HK-2 (cell line): Measurements from ENCODE around the gene C9orf43.
A peak's percentile ranks its signal among the peaks of the same experiment; 100 is the strongest.
"Not testable (repeated sequence)": the region's sequence is repeated elsewhere in the genome, so short reads cannot be mapped to it uniquely, and the experiment has no call there.

Experiments
- DNase-seq: peaks from one replicate; pipeline ENCODE4 v3.0.0-alpha.2; 2018; ENCODE audit not compliant: unreplicated experiment

C9orf43 gene

GRCh38 chr9:113381909-113382411 is 28.6 kb upstream of the C9orf43 start:
- DNase-seq = no peak

DNA sequence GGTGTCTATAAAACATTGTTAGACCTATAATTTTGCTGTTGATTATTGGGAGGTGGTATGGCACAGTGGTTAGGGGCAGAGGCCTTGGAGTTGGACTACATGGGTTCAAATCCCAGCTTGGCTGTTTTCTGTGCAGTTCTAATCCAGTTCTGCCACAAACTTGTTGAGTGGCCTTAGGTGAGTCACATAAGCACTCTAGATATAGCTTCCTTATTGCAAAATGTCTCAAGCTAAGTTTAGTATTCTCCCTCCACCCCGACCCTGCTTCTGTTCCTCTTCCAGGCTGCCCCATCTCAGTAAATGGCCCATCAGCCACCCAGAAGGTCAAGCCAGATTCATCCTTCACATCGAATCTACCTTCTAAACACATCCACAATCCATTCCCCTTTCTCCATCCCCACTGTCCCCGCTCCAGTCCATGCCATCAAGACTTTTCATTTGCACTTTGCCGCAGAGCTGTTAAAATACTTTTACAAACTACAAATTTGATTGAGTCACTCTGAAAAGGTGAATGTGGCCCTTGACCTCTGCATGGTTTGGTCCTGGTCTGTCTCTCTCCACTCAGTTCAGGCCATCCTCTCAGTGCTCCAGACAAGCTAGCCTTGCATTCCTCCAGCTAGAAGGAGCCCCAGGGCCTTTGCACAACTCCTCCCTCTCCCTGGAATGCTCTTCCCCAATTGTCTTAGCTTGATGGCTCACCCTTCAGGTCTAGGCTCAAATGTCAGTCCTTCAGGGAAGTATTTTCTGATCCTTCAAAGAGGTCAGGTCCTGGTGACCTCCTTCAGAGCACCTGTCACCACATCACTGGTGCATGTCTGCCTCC is 23.8 kb upstream of the C9orf43 start:
- no peak for DNase-seq

DNA sequence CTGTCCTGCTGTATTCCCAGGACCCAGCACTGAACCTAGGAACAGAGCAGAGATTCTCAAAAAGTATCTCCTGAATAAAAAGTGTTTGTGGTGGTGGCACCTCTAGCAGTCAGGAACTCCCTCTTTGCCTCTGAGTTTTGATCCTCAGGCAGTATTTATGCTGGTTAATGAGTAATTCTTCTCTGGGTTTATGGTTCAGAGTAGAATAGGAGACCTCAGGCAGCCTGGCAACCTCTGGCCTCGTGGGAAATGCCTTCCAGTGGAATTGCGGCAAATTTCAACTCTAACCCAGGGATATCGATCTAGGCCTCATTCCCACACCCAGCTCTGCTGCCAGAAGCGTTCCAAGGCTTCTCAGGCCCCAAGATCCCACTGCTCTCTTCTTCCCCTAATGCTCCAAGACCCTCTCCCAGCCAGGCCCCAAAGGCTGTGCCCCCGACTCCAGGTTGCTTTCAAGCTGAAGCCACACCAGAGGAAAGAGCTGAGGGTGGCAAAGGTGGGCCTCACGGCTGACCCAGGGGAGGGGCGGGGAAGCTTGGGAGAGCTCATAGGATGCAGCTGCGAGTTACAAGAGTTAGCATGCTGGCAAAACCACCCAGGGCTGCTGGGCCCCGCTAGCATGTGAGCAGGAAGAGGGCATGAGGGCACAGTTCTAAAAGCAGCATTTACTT is 22.9 kb upstream of the C9orf43 start:
- no peak for DNase-seq

DNA sequence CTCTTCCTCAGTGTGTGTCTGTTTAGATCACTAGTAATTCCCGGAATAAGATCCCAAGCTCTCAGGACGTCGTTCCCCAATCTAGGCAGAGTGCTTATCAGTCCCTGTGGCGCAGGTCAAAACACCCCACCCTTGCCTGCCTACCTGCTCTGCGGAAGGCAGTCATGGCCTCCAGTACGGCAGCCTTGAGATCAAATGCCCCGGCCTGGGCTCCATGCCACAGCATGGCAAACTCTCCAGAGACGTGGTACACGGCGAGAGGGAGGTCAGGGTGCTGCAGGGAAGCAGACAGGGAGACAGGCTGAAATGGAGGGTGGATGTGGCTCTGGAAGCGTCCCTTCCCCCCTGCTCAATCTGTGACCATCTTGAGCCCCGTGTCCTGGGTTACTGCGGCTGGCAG is 21.7 kb upstream of the C9orf43 start:
- no peak for DNase-seq

GRCh38 chr9:113389451-113389850 is 21.1 kb upstream of the C9orf43 start:
- no peak for DNase-seq

- DNase-seq = no peak
These were observed 20.2 kb upstream of the C9orf43 start for GRCh38 chr9:113390192-113390960.

GRCh38 chr9:113391917-113392316 is 18.6 kb upstream of the C9orf43 start:
- DNase-seq = no peak

- no peak for DNase-seq
These were observed 17.3 kb upstream of the C9orf43 start for GRCh38 chr9:113393281-113393680.

DNA sequence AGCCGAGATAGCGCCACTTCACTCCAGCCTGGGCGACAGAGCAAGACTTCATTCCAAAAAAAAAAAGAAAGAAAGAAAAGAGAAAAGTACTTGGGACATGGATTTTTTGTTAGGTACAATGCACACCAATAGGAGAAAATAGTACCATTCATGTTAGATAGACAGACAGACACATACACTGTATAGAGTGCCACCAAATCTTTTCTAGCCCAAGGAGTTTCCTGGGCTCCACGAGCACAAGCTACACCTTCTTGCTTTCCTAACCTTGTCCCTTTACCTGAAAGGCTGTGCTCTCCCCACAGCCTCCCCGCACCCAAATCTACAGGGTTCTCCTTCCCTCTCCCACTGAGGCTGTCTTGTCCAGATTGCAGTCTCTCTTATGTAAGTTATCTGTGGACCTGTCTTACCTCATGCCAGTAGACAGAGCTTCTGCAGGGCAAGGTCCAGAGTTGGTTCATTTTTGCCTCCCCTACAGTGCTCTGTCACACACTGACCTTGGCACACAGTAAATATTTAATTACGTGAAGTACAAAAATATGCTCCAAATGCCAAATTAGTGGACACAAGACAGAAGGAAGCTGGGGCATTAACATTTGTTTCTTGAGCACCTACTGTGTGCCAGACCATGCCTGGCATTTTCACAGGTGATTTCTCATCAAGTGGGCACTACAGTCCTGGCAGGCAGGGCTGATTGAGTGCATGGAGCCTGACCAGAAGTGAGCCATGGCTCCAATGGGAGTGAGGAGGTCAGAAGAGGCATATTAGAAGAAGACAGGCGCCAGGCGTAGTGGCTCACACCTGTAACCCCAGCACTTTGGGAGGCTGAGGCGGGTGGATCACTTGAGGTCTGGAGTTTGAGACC is 15.3 kb upstream of the C9orf43 start:
- DNase-seq = no peak

DNA sequence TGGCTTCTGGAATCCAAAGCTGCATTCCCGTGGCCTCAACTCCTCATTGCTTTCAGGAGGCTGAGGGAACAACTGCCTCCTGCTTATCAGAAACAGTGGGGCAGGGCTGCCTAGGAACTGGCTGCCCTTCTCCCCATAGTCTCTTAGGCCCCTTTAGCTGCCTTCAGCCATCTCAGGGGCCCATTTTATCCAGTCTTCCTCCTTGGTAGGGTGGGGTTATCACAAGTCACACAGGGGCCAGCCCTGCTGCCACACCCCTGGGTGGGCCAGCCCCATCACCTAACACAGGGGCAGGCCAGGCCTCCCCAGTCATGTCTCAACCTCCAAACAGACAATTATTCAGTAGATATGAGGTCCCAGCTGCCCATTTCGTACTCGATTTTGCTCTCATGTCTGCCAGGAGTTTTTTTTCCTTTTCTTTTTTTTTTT is 13.3 kb upstream of the C9orf43 start:
- no peak for DNase-seq

GRCh38 chr9:113398796-113399195 is 11.8 kb upstream of the C9orf43 start:
- DNase-seq = peak; percentile 30

DNA sequence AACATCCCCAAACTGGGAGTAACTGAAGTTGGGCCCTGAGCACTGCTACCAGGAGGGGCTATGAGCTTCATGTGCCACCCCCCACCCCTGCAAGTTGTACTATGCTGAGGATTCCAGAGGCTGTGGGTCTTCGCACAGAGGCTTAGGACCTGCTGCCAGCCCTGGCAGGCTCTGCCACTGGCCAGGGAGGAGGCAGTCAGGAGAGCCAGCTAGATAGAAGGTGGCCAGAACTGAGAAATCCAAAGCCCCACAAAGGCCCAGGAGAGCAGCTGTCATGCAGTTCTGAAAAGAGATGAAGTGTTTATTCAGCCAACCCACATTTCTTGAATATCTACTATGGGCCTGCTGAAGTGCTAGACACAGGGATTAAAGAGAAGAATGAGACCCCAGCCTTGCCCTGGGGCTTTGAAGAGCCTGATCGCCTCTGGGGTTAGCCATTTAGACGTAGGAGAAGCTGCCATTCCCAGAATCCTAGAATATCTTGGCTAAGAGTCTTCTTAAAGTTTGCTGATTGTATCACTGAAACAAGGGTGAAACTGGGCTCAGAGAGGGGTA is 10.8 kb upstream of the C9orf43 start:
- no peak for DNase-seq

- DNase-seq = peak; percentile 99
These were observed 9.3 kb upstream of the C9orf43 start, which contains the start of gene ALAD for GRCh38 chr9:113401027-113401792. TSS of gene ALAD (minus strand) at chr9:113401284. CDS start at chr9:113393559, 7,725 bp downstream.

GRCh38 chr9:113403646-113404045 is 6.9 kb upstream of the C9orf43 start:
- no peak for DNase-seq

DNA sequence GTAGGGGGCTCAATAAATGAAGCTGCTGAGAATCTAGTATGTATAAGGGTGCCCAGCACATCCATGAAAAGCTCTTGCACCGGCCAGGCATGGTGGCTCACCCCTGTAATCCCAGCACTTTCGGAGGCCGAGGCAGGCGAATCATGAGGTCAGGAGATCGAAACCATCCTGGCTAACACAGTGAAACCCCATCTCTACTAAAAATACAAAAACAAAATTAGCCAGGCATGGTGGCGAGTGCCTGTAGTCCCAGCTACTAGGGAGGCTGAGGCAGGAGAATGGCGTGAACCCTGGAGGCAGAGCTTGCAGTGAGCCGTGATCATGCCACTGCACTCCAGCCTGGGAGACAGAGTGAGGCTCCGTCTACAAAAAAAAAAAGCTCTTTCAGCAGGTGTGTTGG is 4.2 kb upstream of the C9orf43 start:
- DNase-seq = not testable (repeated sequence)

DNA sequence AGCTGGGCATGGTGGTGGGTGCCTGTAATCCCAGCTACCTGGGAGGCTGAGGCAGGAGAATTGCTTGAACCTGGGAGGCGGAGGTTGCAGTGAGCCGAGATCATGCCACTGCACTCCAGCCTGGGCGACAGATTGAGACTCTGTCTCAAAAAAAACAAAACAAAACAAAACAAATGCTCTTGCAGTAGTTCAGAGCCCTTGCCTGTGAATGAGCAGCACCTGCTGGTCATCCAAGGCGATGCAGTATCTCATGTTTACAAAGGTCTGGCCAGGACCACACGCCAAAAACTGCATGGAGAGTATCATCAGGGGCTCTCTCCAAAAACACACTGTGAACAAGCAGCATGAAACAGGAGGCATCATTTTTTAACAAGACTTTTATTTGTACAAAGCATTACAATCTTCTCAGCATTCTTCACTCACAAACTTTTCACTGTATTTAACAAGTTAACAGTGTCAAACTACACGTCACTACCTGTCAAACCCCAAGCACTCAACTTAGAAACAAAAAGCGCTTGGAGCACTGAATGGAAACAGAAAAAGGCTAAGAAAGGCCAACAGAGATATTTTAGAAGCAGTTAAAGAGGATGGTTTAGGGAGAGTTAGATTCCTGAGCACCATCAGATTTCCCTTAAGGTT is 3.6 kb upstream of the C9orf43 start:
- peak; percentile 46 for DNase-seq

DNA sequence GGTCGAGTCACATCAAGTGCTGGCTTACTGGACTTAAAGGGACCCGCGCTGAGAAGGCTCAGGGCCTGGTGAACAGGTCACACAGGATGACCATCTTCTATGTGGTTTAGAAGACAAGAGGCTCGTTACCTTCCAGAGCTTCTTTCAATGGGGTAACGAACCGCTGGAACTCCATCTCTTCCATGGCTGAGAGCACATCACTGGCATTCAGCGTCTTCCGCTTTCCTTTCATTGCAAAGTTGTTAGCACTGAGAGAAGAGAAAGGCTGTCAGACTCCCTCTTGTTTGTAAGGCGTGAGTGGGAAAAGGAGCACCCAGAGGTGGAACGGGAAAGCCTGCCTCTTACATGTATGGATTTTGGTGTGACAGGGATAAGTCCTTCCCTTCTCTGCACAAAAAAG is 1.1 kb upstream of the C9orf43 start:
- no peak for DNase-seq

- DNase-seq = no peak
These were observed 702 bp upstream of the C9orf43 start for GRCh38 chr9:113409883-113410206.

- no peak for DNase-seq
These were observed 5.7 kb downstream of the C9orf43 start for GRCh38 chr9:113416149-113416721.
